Subcutaneous abdominal adipose tissue (tissue), 5 donors: ENCODE results near the gene HADHB.

Source experiments
- H3K27ac ChIP-seq: one replicate; pipeline ENCODE4 v1.7.0; 2013; ENCODE audit warnings: low read depth, mild to moderate bottlenecking, inconsistent platforms, low read length, moderate library complexity
- H3K27me3 ChIP-seq, 5 donors: one replicate each; pipeline ENCODE4 v1.7.0; 2013; ENCODE audit warnings: low read length in 5 of 5, inconsistent platforms in 1 of 5; ENCODE audit not compliant: control insufficient read depth in 5 of 5, insufficient read depth in 4 of 5
- H3K36me3 ChIP-seq, 5 donors: one replicate each; pipeline ENCODE4 v1.7.0; 2013; ENCODE audit warnings: low read length in 5 of 5; ENCODE audit not compliant: control insufficient read depth in 5 of 5, insufficient read depth in 5 of 5
- H3K4me1 ChIP-seq, 5 donors: one replicate each; pipeline ENCODE4 v1.7.0; 2013; ENCODE audit warnings: low read length in 5 of 5, mild to moderate bottlenecking in 3 of 5, moderate library complexity in 1 of 5; ENCODE audit not compliant: control insufficient read depth in 5 of 5, insufficient read depth in 5 of 5
- H3K4me3 ChIP-seq, 5 donors: one replicate each; pipeline ENCODE4 v1.7.0; 2013; ENCODE audit warnings: low read length in 5 of 5, low read depth in 1 of 5
- H3K9ac ChIP-seq, 5 donors: one replicate each; pipeline ENCODE4 v1.7.0; 2013; ENCODE audit warnings: low read length in 5 of 5, mild to moderate bottlenecking in 4 of 5, moderate library complexity in 3 of 5
- H3K9me3 ChIP-seq, 5 donors: one replicate each; pipeline ENCODE4 v1.7.0; 2013; ENCODE audit warnings: low read length in 5 of 5; ENCODE audit not compliant: control insufficient read depth in 5 of 5
- donor health status: healthy.
- donor health status: healthy.
- donor health status: healthy.
- donor health status: healthy.
- donor health status: healthy.

HADHB gene

DNA sequence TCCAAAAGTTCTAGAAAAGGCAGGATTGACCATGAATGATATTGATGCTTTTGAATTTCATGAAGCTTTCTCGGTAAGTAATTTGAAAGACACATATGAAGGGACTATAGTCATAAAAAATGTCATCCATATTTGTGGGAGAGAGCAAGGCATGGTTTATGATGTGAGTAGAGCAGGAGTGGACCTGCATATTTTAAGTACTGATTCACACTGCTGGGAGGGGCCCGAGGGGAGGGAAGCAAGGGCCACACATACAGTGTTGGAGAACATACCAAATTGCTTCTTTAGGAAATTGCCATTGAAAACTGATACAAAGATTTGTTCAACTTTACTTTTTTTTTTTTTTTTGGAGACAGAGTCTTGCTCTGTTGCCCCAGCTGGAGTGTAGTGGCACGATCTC lies 39.4 kb downstream of the HADHB start:
- Histone ChIP-seq H3K27ac (no peak overlapping the region), H3K9ac (no peak overlapping the region), H3K27me3 (no peaks in the 10 kb centered on the region), H3K36me3 (peaks cover 40 to 86% (median 58%) of the 10 kb centered on the region in 5 donors), H3K4me3 (no peak overlapping the region), H3K9me3 (no peaks in the 10 kb centered on the region), H3K4me1 (no peaks in the 10 kb centered on the region)

DNA sequence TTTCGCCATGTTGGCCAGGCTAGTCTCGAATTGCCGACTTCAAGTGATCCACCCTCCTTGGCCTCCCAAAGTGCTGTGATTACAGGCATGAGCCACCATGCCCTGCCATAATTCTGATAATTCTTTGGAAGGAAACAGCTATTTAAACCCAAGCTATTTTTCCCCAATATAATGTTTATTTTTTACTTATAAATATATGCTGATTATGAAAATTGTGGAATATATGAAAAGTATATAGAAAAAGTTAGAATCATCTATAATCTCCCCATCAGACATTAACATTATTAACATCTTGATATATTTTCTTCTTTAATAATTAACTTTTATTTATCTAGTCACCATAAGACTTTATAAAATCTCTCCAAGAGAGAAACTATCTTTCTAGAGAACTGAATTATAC lies 41.2 kb downstream of the HADHB start:
- Histone ChIP-seq H3K9me3 (no peaks in the 10 kb centered on the region), H3K27me3 (no peaks in the 10 kb centered on the region), H3K27ac (no peak overlapping the region), H3K36me3 (peaks cover 37 to 79% (median 50%) of the 10 kb centered on the region in 5 donors), H3K4me1 (no peaks in the 10 kb centered on the region), H3K9ac (no peak overlapping the region), H3K4me3 (no peak overlapping the region)

DNA sequence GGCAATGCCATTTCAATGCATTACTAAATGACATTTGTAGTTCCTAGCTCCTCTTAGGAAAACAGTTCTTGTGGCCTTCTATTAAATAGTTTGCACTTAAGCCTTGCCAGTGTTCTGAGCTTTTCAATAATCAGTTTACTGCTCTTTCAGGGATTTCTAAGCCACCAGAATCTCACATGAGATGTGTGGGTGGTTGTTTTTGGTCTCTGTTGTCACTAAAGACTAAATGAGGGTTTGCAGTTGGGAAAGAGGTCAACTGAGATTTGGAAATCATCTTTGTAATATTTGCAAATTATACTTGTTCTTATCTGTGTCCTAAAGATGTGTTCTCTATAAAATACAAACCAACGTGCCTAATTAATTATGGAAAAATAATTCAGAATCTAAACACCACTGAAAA lies 45.3 kb downstream of the HADHB start:
- Histone ChIP-seq H3K4me1 (no peaks in the 10 kb centered on the region), H3K9ac (no peak overlapping the region), H3K9me3 (no peaks in the 10 kb centered on the region), H3K4me3 (no peak overlapping the region), H3K27me3 (no peaks in the 10 kb centered on the region), H3K36me3 (peaks cover 16 to 41% (median 22%) of the 10 kb centered on the region in 5 donors), H3K27ac (no peak overlapping the region)

DNA sequence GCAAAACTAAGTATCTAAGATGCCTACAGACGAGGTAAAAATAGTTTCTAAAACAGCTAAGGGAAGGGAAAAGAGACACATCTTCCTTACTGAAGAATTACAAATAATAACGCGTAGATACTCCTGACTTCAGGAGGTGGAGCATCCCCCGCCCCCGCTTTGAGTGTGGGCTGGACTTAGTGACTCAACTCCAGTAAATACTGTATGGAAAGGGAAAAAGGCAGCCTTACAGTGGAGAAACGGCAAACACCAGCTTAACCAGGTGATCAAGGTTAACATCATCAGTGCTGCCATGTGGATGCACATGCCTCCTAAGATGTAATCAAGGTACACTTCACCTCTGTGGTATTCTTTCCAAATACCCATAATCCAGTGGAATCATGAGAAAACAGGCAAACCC lies 47.9 kb downstream of the HADHB start:
- Histone ChIP-seq H3K27me3 (no peaks in the 10 kb centered on the region), H3K9me3 (no peaks in the 10 kb centered on the region), H3K9ac (no peak overlapping the region), H3K27ac (no peak overlapping the region), H3K4me1 (no peaks in the 10 kb centered on the region), H3K36me3 (peaks cover 5 to 19% (median 10%) of the 10 kb centered on the region in 5 donors), H3K4me3 (no peak overlapping the region)

DNA sequence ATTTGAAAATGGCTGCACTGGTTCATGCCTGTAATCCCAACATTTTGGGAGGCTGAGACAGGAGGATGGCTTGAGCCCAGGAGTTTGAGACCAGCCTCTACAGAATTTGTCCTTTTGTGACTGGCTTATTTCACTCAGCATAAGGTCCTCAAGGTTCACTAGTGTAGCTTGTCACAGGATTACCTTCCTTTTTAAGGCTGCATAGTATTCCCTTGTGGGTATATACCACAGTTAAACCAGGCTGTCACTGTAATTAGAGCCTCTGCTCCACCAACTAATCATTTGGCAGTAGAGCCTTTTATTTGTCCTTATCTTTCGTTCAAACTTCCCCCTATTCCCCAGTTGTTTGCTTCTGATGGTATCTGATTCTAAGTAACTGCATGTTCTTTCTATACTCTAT lies 50.8 kb downstream of the HADHB start:
- no peaks in the 10 kb centered on the region for H3K9me3 ChIP-seq
- H3K27ac ChIP-seq = no peak overlapping the region
- H3K36me3 ChIP-seq = no peaks in the 10 kb centered on the region
- H3K4me1 ChIP-seq = peaks cover 3 to 25% (median 20%) of the 10 kb centered on the region in 5 donors
- H3K4me3 ChIP-seq = no peak overlapping the region
- no peaks in the 10 kb centered on the region for H3K27me3 ChIP-seq
- no peak overlapping the region for H3K9ac ChIP-seq

DNA sequence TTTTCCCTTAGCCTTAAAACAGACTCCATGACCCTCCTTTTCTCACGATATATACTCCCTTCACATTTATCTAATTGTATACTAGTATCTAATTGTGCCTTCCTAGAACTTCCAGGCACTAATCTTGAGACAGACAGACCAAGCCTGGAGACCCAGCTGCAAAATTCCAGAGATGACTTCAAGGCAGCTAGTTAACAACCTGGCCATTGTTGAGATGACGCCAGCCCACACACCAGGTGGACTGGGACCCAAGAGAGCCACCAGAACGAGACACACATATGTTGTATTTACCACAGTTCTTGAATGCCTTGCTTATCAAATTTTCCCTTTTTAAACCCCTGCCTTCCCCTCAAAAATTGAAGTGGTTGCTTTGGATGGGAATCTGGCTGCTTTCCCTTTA lies 52.3 kb downstream of the HADHB start:
- Histone ChIP-seq H3K9ac (no peak overlapping the region), H3K36me3 (no peaks in the 10 kb centered on the region), H3K9me3 (no peaks in the 10 kb centered on the region), H3K27ac (no peak overlapping the region), H3K27me3 (no peaks in the 10 kb centered on the region), H3K4me3 (no peak overlapping the region), H3K4me1 (peaks cover 3 to 27% (median 22%) of the 10 kb centered on the region in 5 donors)

DNA sequence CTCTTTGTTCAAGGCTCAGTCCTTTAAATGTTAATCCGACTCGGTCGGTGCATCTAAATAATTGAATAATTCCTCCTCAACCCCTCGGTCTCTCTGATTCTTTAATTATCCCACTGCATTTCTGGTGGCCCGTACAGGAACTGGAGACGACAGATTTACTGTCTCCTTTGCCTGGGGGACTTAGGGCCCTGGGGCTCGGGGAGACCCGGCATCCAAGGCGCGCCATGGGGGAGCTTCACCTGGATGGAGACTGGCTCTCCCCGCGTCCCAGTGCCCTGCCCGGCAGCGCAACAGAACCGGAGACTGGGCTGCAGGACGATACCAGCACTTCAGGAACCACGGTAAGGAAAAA lies 53.5 kb downstream of the HADHB start:
- peak overlapping the region; percentile 68 to 96 (median 84) for H3K4me3 ChIP-seq

DNA sequence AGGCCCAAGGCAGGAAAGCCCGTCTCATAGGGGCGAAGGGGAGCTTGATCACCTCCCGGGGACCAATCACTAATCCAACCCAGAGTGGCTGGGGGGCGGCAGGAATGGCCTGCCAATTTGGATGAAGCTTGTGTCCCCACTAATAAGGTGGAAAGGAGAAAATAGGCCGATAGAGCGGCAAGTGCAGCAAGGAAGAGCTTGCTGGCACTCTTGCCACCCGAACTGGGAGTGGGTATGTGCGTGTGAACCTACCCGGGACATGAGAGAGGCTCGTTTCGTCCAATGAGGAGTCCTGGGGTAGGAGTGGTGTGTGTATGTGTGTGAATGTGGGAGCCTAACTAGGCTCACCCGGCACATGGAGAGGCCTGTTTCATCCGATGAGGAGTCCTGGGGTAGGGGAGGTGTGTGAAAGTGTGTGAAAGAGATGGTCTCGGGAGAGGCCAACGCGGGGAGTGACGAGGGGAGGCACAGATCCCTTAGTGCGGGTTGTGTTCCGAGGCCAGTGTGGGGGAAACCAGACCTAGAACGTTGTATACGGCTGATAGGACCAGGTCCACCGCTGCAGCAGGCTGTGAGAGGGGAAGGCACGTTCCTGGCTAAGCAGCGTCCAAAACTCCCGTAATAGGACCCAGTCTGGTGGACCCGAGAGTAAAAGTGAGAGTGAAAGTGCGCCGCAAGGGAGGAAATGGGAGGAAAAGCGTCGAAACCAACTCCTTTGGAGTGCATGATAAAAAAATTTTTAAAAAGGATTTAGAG lies 54.1 kb downstream of the HADHB start:
- H3K36me3 ChIP-seq = no peaks in the 10 kb centered on the region
- peak overlapping the region; percentile 90 for H3K27ac ChIP-seq
- peak overlapping the region; percentile 64 to 94 (median 82) for H3K9ac ChIP-seq
- H3K4me1 ChIP-seq = peaks cover 3 to 27% (median 22%) of the 10 kb centered on the region in 5 donors
- H3K4me3 ChIP-seq = peak overlapping the region; percentile 68 to 96 (median 84)
- no peaks in the 10 kb centered on the region for H3K27me3 ChIP-seq
- H3K9me3 ChIP-seq = no peaks in the 10 kb centered on the region

More for the DNA sequence above, 53.5 kb downstream of the HADHB start:
- Histone ChIP-seq H3K9me3 (no peaks in the 10 kb centered on the region), H3K9ac (peak overlapping the region; percentile 64 to 94 (median 82)), H3K27me3 (no peaks in the 10 kb centered on the region), H3K36me3 (no peaks in the 10 kb centered on the region), H3K4me1 (peaks cover 3 to 27% (median 22%) of the 10 kb centered on the region in 5 donors), H3K27ac (peak overlapping the region; percentile 90)

DNA sequence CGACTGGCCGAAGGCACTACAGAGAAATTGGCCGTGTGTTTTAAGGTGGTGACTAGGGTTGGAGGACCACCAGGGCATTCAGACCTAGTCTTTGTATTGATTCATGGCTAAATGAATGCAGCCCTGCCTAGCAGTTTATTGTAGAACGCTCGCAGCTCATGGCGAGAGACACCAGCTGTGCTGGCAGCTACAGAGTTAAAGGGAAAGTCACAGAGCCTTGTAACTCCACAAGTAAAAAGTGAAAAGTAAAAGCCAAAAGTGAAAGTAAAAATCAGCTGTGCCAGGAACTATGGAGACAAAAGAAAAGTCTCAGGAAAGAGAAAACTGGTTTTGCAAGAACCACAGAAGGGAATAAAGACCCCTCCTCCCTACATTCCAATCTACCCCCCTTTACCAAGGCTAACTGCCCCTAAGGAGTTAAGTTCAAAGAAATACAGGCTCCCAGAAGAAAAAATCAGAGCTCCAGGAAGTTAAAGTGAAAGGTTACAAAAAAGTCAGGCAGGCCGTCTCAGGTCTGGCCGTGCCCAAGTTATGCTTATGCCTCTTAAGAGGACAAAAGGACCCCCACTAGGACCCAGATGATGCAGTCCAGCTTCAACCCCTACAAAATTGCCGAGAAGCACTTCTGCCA lies 54.8 kb downstream of the HADHB start:
- peak overlapping the region; percentile 90 for H3K27ac ChIP-seq
- no peaks in the 10 kb centered on the region for H3K9me3 ChIP-seq
- H3K9ac ChIP-seq = peak overlapping the region; percentile 64 to 94 (median 82)
- no peaks in the 10 kb centered on the region for H3K27me3 ChIP-seq
- peak overlapping the region; percentile 68 to 96 (median 84) for H3K4me3 ChIP-seq
- no peaks in the 10 kb centered on the region for H3K36me3 ChIP-seq
- peaks cover 3 to 27% (median 22%) of the 10 kb centered on the region in 5 donors for H3K4me1 ChIP-seq

DNA sequence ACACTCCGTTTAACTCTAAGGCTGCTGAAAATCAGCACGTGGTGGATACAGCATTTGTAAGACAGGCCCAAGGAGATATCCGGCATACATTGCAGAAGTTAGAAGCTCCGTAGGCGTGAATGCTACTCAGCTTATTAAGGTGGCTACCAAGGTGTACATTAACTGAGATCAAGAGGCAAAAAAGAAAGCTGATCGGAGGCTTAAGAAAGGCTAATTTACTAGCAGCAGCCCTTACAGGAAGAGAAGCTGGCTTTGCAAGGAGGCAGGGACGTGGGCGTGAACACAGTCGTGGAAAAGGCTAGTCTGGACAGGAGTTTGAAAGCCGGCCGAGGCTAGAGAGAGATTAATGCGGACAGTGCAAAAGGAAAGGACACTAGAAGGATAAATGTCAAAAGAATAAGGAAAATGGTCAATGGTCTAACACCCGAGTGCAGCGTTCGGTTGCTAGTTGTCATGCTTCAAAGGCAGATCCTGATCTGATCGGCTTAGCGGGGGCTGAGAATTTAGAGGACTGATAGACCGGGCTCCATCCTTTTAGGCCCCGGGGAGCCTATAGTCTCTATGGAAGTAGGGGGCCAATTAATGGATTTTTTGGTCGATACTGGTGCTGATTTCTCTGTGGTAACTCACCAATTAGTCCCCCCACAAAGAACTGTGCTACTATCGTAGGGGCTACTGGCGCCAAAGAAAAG lies 55.6 kb downstream of the HADHB start:
- peak overlapping the region; percentile 54 to 91 (median 84) for H3K4me3 ChIP-seq
- no peaks in the 10 kb centered on the region for H3K36me3 ChIP-seq
- H3K4me1 ChIP-seq = peaks cover 3 to 33% (median 26%) of the 10 kb centered on the region in 5 donors
- H3K27ac ChIP-seq = peak overlapping the region; percentile 90
- peak overlapping the region in 2 of 5 donors; percentile 32 to 81 for H3K9ac ChIP-seq
- no peaks in the 10 kb centered on the region for H3K27me3 ChIP-seq
- H3K9me3 ChIP-seq = no peaks in the 10 kb centered on the region
